HG03066 (cell line): ENCODE results near the gene P2RY13.

Experiments used
- ATAC-seq: cut with Tn5 transposase; IDR thresholded peaks from one replicate; pipeline ENCODE4 v1.9.1; 2021; ENCODE audit warnings: low read depth; ENCODE audit not compliant: unreplicated experiment

The P2RY13 gene

DNA sequence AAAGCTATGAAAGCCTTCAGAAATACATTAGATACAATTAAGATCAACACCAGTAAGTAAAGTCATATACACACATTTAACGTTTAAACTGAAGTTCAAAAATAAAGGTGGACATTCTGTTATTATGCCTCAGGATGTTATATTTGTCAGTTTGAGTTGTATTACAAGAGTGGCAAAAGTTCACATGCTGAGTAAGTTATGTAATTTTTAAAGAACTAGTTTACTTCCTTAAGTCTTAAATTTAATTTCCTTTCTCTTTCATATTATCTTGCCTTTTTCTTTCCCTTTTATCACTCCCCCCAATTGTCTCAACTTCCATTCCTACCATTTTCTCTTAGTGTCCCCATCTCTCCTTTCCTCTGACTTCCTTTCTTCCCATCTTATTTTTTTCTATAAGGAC lies 7.8 kb downstream of the P2RY13 start:
- ATAC-seq: no peak

DNA sequence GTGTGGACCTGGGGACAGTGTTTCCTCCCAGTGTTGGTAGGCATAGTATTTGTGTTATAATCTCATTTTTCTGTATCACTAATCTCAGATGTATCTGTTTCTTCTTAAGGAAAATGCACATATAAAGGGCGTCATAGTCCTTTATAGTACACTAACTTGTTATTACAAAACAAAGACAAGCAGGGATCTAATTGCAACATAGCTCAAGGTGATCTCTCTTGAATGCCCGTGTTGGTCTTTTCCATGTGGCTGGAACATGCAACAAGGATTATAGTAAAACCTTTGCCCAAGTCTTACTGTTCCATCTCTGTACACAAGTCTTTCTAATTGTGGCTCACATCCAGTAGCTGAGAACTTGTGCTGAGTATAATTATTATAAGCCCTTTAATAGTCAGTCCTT lies 9.2 kb downstream of the P2RY13 start:
- no peak for ATAC-seq

DNA sequence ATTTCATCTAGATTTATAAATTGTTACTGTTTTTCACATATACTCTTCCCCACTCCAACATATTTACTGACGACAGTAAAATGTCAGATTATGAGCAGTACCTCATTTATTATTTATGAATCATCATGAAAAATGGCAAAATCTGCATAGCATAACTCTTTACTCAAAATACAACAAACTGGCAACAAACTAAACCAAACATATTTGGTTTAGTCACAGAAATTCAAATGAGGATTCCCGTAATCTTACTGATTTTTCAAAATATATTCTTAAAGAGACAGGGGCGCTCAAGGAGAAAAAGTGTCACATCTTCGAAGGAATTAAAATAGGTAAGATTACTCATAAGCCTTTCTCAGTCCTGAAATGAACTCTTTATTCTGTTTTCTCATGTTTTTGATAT lies 9.7 kb downstream of the P2RY13 start:
- no peak for ATAC-seq

DNA sequence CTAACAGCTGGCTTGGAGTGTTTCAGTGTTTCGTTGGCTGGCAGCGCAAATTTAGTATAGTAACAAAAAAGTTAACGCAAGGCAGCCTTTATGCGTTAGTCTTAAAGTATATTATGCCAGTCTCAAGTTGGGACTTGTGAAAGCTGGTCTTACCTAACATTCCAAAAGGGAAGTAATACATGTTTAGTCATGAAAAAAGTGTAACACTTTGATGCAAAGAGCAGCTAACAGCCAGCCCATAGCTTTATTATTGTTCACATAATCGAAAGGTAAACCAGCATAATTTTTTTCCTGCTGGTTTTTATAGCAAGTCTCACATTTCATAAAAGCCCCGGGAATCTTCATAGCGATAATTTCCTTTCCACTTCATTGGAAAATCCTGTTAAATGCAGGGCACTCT lies 10.4 kb downstream of the P2RY13 start:
- ATAC-seq: no peak

DNA sequence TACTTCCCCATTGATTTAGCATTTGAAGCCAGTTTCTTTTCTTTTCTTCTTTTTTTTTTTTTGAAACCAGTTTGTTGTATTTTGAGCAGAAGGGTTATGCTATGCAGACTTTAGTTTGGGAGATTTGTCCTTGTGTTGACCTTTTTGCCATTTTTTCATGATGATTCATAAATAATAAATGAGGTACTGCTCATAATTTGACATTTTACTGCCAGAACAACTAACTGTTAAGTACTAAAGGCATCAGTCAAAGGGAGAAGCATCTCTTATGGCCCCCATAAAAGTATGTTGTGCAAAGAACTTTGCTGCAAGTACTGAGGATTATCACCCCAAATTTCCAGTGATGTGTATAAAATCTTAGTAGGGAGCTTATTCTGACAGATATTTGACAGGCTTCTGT lies 11.0 kb downstream of the P2RY13 start:
- ATAC-seq: no peak

DNA sequence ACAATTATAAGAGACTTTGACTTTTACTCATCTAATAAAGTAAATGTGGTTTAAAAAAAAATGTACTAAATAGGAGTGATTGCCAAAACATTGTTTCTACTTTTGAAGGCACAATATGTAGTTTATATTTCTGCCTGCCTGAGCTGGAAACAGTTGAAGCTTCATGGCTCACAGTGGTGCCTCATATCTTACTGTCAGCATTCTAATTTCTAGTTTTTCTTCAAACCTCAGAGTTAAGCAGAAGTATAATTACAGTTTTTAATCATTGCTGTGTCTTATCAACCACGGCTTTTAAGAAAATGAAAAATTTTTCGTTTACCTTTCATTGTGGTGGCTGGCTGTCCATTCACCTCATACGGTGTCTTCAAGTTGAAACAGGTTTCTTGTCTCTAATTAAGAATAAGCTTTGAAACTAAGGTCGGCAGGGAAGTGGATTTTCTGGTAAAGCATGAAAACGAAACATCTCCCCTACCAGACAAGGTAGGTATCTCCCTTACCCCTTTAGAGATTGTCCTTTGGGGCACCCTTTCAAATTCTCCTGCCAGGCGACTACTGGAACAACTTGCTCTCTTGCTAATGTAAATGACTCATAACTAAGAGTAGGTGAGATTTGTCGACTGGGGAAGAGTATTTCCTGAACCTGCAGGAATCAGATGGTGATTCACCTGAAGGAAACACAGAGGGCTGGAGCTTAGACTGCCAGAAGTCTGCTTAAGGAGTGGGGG lies 12.9 kb downstream of the P2RY13 start, which contains the start of gene GPR87:
Gene GPR87, minus strand, starts transcription at position 554 of the 725 bp plus-strand sequence. CDS start 16,720 bp downstream, outside the sequence.
- no peak for ATAC-seq

DNA sequence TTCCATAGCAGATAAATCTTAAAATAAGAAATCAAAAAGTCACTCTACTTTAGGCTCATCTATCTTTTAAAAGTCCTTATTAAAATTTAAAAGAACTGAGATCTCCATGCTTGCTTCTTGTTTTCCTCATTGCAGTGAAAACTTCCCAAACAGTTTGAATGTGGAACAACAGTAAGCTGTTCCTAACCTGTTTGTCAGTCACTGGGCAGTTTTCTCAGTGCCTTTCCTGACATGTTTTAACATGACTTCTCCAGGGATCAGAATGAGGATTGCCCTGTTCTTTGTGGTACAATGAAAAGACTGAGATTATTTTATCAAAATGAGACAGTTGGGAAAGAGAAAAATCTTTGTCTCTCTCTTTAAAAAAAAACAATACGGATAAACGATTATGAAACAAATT lies 13.5 kb downstream of the P2RY13 start:
- no peak for ATAC-seq

DNA sequence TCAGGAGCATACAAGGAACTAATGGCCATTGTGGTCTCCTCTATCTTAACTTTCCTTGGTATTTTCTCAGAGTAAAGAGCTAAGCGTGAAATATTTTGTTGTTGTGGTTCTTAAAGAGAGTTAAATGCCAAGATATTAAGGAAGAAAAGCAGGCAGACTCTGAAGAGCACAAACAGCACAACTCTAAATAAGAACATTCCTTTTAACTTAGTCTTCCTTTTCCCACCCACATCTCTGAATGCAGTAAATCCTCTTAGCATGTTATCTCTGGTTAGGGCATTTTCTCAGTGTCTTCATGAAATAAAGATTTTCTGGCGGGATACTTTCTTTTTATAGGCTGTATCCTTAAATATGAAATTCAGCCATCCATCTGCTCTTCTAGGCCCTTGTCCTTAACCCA lies 14.2 kb downstream of the P2RY13 start:
- ATAC-seq: no peak

DNA sequence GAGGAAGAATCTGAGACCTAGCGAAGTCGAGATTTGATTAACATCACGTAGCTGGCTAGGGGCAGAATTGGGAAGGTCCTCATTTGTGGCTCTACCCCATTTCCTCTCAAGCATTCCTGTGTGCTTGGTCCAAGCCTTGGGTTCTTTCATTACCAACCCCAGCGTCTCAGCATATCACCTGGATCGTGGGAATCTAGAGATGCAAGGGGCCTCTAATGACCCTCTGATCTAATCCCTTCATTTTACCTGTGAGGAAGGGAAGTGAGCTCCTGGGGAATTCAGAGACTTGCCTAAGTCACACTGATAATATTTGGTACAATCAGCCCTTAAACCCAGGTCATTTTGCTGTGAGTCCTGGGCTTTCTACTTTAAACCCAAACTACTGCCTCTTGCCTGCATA lies 14.8 kb downstream of the P2RY13 start:
- ATAC-seq: no peak

DNA sequence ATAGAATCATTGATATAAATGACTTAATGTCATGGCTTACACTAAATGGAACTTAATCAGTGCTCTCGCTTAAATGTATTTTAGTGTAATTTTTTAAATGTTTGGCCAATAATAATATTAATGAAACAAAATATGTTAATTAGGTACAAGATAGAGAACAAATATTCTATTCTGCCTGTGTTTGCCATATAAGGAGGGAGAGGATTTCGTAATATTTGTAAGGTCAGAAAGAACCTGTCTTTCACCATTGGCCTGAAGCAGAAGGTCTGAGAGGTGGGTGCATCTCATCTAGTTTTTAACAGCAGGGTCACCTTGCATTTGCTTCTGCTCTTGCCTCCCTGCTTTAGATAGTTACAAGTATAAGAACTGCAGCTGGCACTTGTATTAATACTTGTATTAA lies 15.2 kb downstream of the P2RY13 start:
- no peak for ATAC-seq

DNA sequence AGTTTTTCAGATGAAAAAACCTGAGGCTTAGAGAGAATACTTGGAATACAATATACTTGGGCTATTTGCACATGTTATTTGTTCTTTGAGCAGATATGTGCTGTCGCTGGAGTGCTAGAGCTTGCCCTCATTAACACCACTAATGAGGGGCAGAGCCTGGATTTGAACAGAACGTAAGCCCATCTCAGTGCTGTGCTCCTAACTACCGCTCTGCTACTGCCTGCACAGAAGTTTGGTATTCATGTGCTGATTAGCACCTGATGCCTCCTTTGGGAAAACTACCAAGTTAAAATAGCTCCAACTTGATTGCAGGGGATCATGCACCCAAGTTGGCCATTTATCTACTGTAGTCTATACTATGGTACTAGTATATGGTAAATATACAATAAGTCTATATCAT lies 16.4 kb downstream of the P2RY13 start:
- no peak for ATAC-seq

DNA sequence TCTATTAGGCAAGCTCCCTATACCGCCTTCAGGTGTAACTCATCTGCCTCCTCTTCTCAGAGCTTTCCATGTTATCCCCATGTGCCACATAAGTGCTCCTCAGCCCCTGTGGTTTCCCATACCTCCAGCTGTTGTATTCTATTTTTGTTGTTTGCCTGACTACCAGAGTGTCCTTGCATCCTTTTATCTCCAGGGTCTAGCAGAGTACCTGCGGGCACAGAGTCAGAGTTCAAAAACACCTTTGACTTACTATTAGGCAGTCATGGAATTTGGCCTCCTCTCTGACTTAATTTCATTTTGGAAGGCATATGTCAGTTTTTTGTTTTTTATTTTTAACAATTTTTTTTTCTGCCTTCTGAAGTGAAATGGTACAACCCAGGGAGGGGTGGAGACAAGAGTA lies 19.8 kb downstream of the P2RY13 start:
- no peak for ATAC-seq

DNA sequence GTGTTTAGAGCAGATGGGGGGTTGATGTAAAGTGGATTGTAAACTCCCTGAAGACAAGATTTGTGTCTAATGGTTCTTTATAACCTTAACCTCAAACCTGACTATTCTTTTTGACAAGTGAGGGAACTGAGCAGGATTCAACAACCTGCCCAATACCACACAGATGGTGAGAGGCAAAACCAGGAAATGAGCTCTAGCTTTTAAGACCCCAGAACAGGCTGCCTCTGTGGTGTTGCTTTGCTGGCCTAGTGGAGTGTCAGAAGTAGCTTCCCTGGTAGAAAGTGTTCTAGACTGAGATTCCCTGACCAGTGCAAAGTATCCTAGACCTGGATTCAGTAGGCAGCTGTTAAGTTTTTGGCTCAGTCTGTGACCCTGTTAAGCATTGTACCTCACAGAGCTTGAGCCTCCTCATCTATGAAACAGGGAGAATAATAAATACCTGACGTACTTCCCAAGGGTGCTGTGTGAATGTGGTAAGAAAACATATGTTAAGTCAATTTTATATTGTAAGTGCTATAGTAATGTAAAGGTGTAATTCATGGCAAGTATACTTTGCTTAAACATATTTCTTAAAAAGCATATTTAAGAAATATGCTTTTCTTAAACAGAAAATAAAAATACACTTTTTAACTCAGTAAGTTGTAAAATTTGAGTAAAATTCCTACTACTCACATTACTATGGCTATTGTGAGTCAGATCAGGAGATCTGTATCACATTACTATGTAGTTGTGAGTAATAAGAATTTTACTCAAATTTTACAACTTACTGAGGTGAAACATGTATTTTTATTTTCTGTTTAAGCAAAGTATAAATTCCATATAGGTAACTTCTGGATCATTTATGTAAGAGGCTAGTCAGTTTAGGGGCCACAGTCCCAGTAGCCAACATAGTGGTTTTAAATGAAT lies 21.5 kb downstream of the P2RY13 start:
- ATAC-seq: no peak

DNA sequence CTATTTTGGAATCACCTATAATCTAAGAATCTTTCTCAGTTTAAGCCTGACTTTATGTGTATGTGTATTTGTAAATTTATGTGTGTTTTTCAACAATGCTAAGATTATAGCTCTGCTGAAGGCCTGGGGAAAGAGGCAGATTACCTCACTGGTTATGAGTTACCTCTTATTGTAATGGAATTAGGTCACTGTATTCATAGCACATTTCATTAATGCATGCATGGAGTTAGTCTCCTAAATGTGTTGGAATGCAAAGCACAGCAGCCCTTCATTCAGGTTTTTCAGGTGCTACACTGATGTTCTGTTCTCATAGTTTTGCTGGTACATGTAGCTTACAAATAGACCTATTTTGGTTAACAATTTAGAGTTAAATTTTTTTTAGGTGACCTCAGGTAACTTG lies 22.2 kb downstream of the P2RY13 start:
- ATAC-seq: no peak

DNA sequence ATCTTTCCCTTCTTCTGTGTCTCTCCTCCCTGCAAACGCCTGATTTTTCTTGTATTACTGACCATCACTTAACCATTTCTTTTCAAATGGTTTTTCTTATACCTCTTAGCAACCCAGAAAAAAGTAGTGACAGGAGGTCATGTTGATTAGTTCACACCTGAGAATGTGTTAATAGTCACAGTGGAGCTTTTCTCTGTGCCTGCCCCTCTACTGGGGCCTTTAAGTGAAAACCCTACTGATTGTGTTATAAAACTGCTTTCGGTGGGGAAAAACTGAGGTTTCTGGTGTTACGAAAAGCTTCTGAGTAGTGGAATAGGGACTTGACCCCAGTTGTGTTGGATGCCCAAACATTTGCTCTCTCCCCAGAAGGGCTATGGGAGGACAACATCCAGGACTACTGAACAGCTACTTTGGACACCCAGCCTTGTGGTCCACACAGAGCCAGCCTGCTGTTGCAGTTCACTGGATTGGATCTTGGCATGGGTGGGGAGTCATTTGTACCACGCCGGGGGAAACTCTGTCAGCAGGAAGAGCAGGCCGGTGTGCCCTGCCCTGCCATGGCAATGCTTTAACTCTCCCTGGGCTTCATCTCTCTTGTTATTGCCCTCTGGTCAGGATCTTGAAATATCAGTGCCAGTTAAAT lies 23.1 kb downstream of the P2RY13 start:
- ATAC-seq: no peak

DNA sequence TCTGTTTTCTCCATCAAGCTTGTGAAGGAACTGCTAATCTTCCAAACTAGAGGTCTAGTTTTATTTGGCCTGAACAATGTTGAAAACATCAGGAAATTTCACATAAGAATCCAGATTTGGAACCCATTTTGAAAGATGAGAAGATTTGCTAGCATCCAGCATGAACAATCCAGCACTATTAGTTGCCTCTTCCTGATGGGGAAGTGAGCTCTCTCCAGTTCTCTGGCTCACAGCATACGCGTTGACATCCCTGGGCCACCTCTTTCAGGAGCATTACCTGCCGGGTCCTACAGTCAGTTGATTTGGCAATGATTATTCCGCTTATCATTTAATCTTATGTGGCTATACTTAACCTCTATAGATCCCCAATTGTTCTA lies 23.6 kb downstream of the P2RY13 start:
- no peak for ATAC-seq

DNA sequence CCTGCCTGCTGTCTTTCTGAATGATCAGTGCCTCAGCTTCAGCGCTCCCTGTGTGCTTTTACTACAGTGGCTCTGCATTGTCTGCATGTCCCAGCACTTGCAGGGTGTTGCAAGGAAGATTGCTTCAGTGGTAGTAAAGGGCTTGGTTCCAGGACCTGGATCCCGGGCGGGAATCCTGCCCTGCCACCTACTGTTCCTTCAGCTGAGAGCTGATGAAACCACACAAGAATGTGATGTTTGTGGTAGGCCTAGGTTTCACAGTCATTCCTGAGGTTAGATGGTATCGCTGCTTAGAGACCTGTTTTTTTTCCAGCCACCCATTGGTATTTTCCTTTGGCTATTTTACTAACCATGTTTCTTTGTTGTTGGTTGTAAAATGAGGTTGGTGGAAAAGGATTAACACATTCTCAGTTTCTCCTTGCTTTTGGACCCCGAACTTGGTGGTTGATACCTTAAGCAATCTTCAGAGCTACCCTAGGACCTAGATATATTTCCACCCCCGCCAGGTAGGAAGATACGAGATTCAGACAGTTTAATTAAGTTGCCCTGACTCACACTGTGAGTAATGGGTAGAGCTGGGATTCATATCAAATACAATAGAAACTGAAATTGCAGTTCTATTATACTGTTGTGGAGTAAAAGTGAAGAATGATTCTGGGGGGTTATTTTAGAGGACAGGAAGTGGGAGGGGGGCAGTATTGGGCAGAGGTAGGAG lies 24.1 kb downstream of the P2RY13 start:
- ATAC-seq: no peak

DNA sequence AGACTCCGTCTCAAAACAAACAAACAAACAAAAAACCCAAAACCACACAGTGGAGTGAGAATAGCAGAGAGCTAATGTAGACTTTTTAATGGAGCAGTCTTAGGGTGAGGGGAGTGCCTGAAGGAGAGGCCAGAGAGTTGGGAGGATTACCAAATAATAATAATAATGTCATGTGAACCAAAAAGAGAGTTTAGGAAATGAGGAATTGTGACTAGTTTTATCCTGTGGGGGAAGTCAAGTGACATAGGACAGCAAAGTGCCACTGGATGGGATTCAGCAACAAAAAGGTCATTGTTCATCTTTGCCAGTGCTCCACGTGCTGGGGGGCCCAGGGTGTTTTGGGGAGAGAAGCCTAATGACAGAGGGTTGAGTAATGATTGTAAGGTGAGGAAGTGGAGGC lies 25.6 kb downstream of the P2RY13 start:
- no peak for ATAC-seq

DNA sequence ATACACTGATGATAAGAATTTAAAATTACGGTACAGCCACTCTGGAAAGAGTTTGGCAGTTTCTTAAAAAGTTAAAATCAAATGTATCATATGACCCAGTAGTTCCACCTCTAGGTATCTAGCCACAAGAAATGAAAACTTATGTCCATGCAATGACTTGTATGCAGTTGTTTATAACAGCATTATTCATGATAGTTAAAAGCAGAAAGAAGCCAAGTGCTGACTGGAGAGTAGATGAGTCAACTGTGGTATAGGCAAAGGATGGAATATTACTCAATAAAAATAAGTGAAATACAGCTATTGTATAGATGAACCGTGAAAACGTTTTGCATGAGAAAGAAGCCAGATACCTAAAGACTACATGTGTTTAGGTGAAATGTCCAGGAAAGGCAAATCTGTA lies 27.6 kb downstream of the P2RY13 start:
- ATAC-seq: no peak

DNA sequence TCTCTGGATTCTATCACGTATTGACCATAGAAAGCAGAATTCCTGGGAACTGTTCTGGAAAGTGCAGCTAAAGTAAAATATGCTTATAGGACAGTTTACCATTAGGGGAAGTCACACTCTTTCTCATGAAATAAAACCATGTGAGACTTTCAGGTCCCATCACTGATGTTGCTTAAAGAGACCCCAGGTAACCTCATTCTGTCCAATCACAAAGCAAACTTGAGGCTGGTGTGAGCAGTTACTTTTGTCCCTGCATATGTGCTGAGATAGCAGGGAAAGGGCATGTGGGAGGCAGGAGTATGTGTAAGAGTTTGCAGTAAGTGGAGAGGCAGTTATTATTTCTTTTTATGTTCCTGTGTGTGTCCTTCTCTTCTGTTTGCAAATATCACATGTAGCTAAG lies 28.8 kb downstream of the P2RY13 start:
- ATAC-seq: no peak

DNA sequence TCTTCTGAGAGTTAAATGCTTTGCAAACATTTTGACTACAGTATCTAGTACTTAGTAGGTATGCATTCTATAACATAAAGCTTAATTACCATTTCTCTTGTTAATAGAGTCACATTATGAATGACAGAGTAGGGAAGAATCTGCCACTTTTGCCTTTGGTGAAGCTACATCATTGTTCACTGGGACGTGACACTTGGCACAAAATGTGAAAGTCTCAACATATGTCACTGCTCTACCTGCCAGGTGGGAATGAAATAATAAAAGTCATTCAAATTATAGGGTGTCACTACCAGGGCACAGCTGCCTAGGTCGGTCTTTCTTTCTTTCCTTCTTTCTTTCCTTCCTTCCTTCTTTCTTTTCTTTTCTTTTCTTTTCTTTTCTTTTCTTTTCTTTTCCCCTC lies 30.3 kb downstream of the P2RY13 start:
- ATAC-seq: no peak
